HG03432 (cell line): ENCODE results near the gene SAMM50.

Experiments used
- ATAC-seq: cut with Tn5 transposase; IDR thresholded peaks from one replicate; pipeline ENCODE4 v1.9.1; 2021; ENCODE audit warnings: mild to moderate bottlenecking, moderate library complexity; ENCODE audit not compliant: unreplicated experiment

SAMM50 gene

DNA sequence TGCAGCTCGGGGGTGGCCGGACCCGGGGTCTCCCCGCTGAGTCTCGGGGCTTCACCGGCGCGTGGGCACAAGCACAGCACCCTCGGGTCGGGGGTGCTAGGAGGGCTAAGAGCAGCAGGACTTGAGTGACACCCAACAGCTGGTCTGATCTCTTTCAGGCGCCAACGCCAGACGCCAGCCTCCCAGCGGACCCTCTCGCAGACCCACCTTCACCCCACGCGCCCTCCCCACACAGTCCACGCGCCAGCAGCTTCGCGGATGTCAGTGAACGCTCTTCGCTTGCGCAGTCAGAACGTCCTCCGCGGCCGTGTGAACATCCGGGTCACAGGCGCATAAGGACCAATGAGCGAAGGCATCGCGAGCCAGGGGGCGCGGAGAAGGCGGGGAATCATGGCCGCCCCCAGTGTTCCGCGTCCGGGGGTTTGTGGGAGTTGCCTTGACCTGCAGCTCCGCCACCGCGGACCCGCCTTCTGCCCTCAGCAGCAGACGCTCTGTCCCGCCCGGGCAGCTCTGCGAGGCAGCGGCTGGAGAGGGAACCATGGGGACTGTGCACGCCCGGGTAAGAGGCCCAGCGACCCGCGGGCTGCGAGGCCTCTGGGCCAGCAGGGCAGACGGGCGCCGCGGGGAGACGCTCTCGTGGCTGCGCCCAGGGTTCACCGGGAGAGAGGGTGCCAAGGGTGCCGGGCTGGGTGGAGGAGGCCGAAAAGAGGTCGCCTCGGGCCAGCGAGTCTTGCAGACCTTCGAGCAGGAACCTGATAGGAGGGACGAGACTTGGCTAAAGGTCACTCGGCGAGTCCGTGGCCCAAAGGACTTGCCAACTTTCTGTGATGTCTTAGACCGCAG is at the start of gene SAMM50:
SAMM50 (plus strand) TSS at position 403 of the 843 bp plus-strand sequence; CDS start at position 539, 136 bp downstream.
- peak; percentile 91 for ATAC-seq

DNA sequence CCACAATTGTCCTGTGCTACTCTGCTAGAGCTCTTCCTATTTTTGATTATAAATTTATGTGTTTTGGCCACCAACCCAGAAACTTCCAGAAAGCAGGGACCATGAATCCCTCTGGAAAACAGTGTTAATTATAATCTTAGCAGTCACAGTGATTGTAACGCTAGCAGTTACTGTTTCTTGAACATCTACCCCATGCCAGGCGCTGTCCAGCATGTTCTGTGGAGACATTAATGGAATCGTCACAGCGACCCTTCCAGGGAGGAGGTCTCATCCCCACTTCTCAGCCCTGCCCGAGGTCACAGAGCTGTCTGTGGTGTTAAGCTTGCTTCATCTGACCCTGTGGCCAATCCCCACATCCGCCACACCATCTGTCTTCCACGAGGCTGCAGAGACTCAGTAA is 49.6 kb upstream of the SAMM50 start:
- no peak for ATAC-seq

GRCh38 chr22:43909708-43910107 is 45.5 kb upstream of the SAMM50 start:
- ATAC-seq: no peak

DNA sequence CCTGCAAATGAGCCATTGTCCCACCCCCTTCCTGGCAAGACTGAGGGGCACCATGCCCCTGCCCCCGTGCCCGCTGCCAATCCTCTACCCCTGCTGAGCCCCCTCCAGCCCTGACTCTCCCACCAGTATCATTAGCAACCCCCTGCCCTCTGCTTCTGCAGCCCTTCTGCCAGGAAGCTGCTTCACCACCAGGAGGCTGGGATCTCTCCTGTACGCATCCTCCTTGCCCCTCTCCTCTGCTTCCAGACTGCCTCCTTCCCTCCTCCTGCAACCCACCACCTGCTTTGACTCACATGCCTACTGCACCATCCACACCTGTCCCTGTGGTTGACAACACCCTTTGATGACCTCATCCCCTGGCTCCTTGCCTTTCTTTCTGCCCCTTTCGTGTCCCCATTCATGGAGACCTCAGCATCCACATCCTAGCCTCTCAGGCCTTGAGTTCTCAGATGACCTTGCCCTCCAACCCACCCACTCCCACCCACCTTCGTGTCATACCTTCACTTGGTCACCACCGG is 45.0 kb upstream of the SAMM50 start:
- no peak for ATAC-seq

DNA sequence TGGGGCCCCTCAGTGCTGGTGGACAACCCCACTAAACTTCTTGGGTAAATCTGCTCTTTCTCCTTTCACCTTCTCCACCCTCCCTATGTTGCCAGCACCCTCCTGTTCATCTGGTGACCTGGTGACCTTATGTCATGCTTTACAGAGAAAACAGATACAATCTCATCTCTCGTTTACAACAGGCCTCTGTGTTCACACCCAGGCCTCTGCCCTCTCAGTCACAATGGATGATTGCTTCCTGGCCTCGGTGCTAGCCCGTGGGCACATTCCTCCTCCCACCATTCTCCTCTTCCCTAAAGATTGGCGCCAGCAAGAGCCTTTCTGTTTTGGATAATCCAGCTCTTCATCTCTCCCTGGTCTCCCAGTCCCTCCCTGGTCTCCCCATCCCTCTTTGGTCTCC is 43.9 kb upstream of the SAMM50 start:
- ATAC-seq: no peak

GRCh38 chr22:43917521-43917920 is 37.7 kb upstream of the SAMM50 start:
- no peak for ATAC-seq

DNA sequence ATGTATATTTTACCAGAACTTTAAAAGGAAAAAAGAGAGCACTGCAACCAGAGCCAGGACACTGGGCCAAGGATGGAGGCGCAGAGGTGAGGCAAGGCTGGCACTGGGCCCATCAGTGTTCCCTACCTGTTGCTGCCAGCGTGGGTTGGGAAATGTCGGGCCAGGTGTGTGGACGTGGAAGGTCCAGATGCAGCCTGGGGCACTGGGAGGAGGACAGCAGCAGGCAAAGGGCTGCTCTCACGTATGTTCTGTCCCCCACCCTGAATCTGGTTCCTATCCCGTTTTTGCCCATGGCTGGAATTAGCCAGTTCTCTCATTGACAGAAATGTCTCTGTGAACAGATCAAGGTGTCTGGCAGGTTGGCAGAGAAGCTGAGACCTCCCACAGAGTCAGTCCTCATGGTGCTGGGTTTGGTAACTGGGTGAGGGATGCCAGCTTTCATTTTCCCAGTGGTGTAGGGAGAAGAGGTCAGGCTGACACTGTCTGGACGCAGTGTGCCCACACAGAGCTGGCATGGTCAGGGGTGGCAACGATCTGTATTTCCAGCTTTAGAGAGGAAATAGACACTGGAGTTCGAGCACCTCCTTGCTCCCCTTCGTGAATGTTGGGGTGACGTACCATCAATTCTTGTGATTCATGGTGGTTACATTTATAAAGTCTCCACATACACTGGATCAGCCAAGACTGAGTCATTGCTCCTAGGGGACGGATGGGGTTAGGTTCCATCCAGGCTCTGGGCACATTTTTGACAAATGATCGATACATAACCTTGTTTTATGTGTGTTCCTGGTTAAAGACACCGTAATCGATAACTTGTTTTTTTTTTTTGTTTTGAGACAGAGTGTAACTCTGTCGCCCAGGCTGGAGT is 35.9 kb upstream of the SAMM50 start:
- ATAC-seq: no peak

DNA sequence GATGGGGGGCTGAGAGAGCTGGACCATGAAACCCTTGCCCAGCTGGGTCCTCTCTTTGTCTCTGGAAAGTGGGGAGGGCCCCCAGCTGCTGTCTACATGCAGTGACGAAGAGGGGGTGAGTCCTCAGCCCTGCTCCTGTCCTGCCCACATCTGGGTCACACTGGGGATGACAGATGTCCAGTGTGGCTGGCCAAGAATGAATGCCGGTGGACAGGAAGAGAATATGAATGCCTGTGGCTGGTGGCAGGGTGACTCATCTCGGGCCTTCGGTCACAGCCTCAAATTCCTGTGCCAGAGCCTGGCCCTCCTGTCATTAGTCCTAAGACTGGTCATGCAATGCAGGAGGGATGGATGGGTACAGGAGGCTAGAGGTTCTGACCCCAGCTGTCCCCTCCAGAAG is 33.9 kb upstream of the SAMM50 start:
- ATAC-seq: no peak

DNA sequence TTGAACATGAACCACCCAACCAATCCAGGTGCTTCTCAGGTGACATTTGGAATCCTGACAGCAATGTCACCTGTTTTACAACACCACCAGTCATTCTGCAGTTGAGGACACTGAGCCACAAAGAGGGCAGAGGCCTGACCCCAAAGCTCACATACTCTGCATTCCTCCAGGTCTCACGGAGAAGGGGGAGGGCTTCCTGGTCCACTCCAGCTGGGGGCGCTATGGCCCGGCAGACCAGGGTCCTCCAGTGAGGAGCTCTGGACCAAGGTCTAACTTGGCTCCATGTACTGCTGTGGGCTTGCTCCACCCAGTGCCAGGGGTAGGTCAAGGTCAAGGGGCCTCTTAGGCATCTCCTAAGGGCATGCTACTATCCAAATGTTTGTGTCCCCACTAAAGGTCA is 33.1 kb upstream of the SAMM50 start:
- ATAC-seq: no peak

DNA sequence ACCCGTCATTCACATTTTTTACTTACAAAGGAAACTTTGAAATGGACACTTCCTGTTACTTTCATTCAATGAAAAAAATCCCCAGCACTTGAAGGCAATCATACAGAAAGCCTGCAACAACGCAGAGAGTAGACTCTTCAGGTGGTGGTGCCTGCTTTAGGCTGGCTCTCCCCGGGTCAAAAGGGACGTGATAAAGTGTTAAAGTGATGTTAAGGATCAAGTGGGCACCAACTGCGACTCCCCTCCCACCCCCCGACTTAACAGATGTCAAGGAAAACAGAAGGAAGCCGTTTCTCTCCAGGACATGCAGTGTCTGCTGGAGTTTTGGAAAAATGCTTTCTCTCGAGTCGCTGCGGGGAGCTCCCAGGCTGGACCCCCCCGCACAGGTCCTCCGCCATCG is 32.1 kb upstream of the SAMM50 start:
- ATAC-seq: no peak

- ATAC-seq: peak; percentile 67
These were observed 31.4 kb upstream of the SAMM50 start, which contains the start of gene PNPLA3 for GRCh38 chr22:43923631-43924464. PNPLA3 (plus strand) TSS chr22:43923805; CDS start chr22:43923912, 107 bp downstream.

DNA sequence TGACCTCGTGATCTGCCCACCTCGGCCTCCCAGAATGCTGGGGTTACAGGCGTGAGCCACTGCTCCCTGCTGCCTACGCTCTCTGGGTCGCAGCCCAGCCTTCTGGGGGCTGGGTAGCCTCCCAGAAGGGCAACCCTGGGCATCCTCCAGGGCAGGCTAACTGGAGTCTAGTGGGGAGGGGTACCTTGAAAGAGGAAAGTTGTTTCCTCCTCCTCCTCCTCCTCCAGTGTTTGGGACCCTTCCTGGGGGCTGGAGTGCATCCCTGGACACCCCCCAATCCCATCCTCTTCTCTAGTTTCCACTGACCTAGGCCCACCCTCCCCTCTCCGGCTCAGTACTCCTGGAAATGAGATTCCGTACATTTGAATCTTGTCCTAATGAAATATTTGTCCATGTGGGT is 30.4 kb upstream of the SAMM50 start:
- ATAC-seq: no peak

DNA sequence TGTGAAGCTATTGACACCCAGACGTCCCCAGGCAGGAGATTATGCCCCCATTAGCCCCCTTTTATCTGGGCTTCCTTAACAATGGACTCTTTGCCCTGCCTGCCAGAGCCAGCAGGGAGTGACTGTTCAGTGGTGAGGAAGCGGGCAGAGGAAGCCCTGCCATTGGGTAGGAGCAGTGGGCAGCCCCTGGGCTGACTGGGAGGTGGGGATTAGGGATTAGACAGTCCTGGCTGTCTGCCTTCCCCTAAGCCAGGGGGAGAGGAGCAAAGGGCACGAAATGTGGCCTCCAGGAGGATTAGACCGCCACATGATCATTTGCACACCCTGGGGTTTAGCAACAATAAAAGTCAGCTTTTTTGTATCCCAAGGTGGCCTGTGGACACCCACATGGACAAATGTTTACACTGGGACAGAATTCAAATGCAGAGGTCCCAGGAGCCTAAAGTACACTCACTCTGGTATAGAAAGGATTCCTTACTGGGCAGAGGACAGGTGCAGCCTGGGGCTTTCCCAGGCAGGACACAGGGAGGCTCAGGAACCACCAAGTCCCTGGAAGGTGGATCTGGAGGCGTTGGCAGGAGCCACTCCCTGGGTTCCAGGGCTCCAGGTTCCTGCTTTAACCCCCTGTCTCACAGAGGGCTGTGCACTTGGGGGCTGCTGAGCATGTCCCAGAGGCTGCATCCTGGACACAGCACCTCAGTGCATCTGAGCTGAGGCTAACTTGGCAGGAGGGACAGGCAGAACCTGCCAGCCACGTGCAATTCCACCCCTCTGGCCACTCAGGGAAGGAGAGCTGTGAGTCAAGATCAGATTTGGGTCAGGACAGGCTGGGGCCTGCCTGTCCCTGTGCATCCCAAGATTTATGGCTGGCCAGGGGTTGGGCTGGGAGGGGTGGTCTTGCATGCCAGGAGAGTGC is 29.6 kb upstream of the SAMM50 start:
- no peak for ATAC-seq

DNA sequence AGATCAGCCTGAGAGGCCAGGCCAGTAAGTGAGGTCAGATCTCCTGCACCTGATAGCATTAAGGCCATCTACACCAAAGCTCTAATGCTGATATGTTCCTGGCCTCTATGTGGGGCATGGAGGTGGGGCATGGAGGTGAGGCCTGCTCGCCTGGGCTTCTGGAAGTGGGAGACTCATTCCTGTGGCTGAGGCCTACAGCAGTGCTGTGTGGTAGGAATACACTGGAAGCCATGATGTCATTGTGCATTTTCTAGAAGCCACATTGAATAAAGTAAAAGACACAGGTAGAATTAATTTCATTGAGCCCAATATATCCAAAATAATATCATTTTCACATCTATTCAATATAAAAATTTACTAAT is 28.9 kb upstream of the SAMM50 start:
- no peak for ATAC-seq

DNA sequence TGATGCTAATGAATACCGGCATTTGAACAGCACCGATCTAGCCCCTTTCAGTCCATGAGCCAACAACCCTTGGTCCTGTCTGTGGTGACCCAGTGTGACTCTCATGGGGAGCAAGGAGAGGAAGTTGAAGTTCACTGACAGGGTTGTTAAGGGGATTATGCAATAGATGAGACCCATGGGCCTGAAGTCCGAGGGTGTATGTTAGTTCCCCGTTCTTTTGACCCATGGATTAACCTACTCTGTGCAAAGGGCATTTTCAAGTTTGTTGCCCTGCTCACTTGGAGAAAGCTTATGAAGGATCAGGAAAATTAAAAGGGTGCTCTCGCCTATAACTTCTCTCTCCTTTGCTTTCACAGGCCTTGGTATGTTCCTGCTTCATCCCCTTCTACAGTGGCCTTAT is 26.8 kb upstream of the SAMM50 start:
- no peak for ATAC-seq

DNA sequence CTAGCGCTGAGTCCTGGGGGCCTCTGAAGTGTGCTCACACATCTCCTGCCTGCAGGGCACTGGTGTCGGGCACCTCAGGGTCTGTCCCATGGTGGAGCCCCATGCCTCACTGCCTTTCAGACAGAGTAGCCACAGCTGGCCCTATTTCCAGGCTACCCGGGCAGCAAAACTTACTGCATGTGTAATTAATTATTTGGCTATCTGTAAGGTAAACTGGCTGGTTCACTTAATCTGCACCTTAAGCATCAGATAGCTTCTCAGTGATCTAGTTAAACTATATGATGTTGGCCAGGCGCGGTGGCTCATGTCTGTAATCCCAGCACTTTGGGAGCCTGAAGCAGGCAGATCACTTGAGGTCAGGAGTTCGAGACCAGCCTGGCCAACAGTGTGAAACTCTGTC is 26.3 kb upstream of the SAMM50 start:
- no peak for ATAC-seq

- ATAC-seq: no peak
These were observed 23.5 kb upstream of the SAMM50 start for GRCh38 chr22:43931771-43932170.

DNA sequence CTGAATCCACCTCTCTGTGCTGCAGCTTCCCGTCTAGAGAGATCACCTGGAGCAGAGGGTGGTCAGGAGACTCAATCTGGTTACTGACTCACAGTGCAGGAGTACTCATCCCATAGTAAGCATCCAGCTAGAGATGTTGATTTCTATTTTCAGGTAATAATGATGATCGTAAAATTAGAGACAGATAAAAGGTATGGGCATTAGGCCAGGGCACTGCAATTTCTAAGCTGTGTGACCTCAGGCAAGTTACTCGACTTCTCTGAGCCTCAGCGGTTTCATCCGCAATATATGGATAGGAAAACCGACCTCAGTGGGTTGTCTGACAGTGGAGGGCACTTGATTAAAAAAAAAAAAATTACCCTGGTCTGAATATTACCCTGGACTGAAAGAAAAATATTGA is 13.8 kb upstream of the SAMM50 start:
- no peak for ATAC-seq

GRCh38 chr22:43944670-43945430 is 10.4 kb upstream of the SAMM50 start:
- ATAC-seq: no peak
